H1 (cell line): ENCODE measurements around the gene GCK. TPM values are rescaled to one million over a fixed set of nuclear protein-coding genes. Genes with fewer than 3 reads are reported as not detected.

Experiments used
- CTCF ChIA-PET: fragments of 300-600 bp; sonication (Branson Sonifier 250); formaldehyde crosslinking; loops from one replicate; lab custom pipeline; 2021; ENCODE audit not compliant: partially characterized antibody; lab: Charles Lee
- POLR2A ChIA-PET: fragments of 300-600 bp; sonication (Branson Sonifier 250); formaldehyde crosslinking; loops from one replicate; lab custom pipeline; 2021; ENCODE audit warnings: inconsistent platforms; ENCODE audit not compliant: partially characterized antibody; lab: Charles Lee
- DNase-seq, 2 experiments: peaks; one replicate each; pipeline versions ENCODE4 v3.0.0 to v3.0.0-alpha.2; 2010 to 2022; ENCODE audit warnings: low spot score in 2 of 2, low read depth in 1 of 2, mixed read lengths in 1 of 2
- FAIRE-seq: peaks from 2 replicates; lab custom pipeline; 2011; peaks lifted over from hg19 to GRCh38; lab: Jason Lieb, UNC
- H2AFZ ChIP-seq: 2 replicates; pipeline ENCODE4 v1.8.1; 2012; ENCODE audit warnings: low read length, inconsistent platforms
- H2AK5ac ChIP-seq: 2 replicates; pipeline ENCODE4 v1.6.1; 2013; ENCODE audit warnings: low read depth, low read length
- H2BK120ac ChIP-seq: replicated peaks from 2 replicates; pipeline ENCODE3; 2013; ENCODE audit warnings: low read depth, low read length, inconsistent platforms
- H2BK12ac ChIP-seq: 2 replicates; pipeline ENCODE4 v1.6.1; 2013; ENCODE audit warnings: low read depth, low read length
- H2BK15ac ChIP-seq: 2 replicates; pipeline ENCODE4 v1.6.1; 2013; ENCODE audit warnings: low read length
- H2BK20ac ChIP-seq: 2 replicates; pipeline ENCODE4 v1.6.1; 2013; ENCODE audit warnings: low read length
- H2BK5ac ChIP-seq: 2 replicates; pipeline ENCODE4 v1.6.1; 2013; ENCODE audit warnings: low read depth, low read length
- H3K14ac ChIP-seq: 2 replicates; pipeline ENCODE4 v1.6.1; 2013; ENCODE audit warnings: inconsistent platforms; ENCODE audit not compliant: insufficient read length
- H3K18ac ChIP-seq: 2 replicates; pipeline ENCODE4 v1.6.1; 2013; ENCODE audit warnings: low read length; ENCODE audit errors: extremely low read depth
- H3K23ac ChIP-seq: 2 replicates; pipeline ENCODE4 v1.6.1; 2013; ENCODE audit warnings: inconsistent platforms; ENCODE audit not compliant: insufficient read length
- H3K23me2 ChIP-seq: 2 replicates; pipeline ENCODE4 v1.6.1; 2013; ENCODE audit warnings: low read depth, low read length
- H3K27ac ChIP-seq: 2 replicates; pipeline ENCODE4 v1.6.1; 2011; ENCODE audit warnings: low read depth, low read length, inconsistent platforms
- H3K27me3 ChIP-seq, 4 experiments: replicated peaks in 1 of 4; 1 replicate in 1 of 4; 2 replicates in 3 of 4; pipeline versions ENCODE4 v1.6.1 to v1.8.1; 2011 to 2013; ENCODE audit warnings: low read length in 3 of 4, mild to moderate bottlenecking in 3 of 4, inconsistent platforms in 2 of 4, mixed read lengths in 2 of 4, moderate library complexity in 1 of 4; ENCODE audit not compliant: control insufficient read depth in 3 of 4, insufficient read depth in 3 of 4; ENCODE audit errors: extremely low read depth in 1 of 4
- H3K36me3 ChIP-seq, 4 experiments: 2 replicates each; pipeline versions ENCODE4 v1.6.1 to v1.8.1; 2011 to 2013; ENCODE audit warnings: mild to moderate bottlenecking in 4 of 4, low read length in 3 of 4, moderate library complexity in 2 of 4, control low read depth in 1 of 4, inconsistent platforms in 1 of 4; ENCODE audit not compliant: insufficient read depth in 4 of 4, control insufficient read depth in 2 of 4
- H3K4ac ChIP-seq: replicated peaks from 2 replicates; pipeline ENCODE3; 2013; ENCODE audit warnings: low read length, low read depth, mixed read lengths, inconsistent platforms; ENCODE audit not compliant: insufficient read length
- H3K4me1 ChIP-seq, 4 experiments: replicated peaks in 1 of 4; 1 replicate in 1 of 4; 2 replicates in 3 of 4; pipeline versions ENCODE4 v1.6.1 to v1.8.1; 2011 to 2013; ENCODE audit warnings: low read length in 3 of 4, inconsistent platforms in 2 of 4, mixed read lengths in 1 of 4; ENCODE audit not compliant: insufficient read depth in 4 of 4, control insufficient read depth in 3 of 4
- H3K4me2 ChIP-seq, 2 experiments: 2 replicates each; pipeline versions ENCODE4 v1.6.1 to v1.8.1; 2011 to 2013; ENCODE audit warnings: low read depth in 2 of 2, low read length in 2 of 2, control low read depth in 1 of 2, inconsistent platforms in 1 of 2, mild to moderate bottlenecking in 1 of 2; ENCODE audit not compliant: insufficient read depth in 1 of 2
- H3K4me3 ChIP-seq, 4 experiments: fragments of 200-600, 300-600 bp in 1 of 4; sonication (generic), shearing (Covaris generic), sonication (Bioruptor Twin) in 1 of 4; 2 replicates each; pipeline versions ENCODE4 v1.5.1 to v1.8.1; 2011 to 2016; ENCODE audit warnings: low read length in 4 of 4, low read depth in 3 of 4, control low read depth in 2 of 4, inconsistent platforms in 2 of 4, mild to moderate bottlenecking in 2 of 4, mixed read lengths in 1 of 4, moderate library complexity in 1 of 4; ENCODE audit not compliant: insufficient read depth in 2 of 4; ENCODE audit errors: extremely low read depth in 1 of 4
- H3K56ac ChIP-seq: replicated peaks from 2 replicates; pipeline ENCODE3; 2013; ENCODE audit warnings: low read depth, mild to moderate bottlenecking, mixed read lengths, low read length, inconsistent platforms; ENCODE audit not compliant: insufficient read length
- H3K79me1 ChIP-seq: 2 replicates; pipeline ENCODE4 v1.6.1; 2013; ENCODE audit warnings: low read depth, low read length, control low read depth
- H3K79me2 ChIP-seq, 2 experiments: 2 replicates each; pipeline versions ENCODE4 v1.6.1 to v1.8.1; 2012 to 2013; ENCODE audit warnings: low read length in 2 of 2, mild to moderate bottlenecking in 2 of 2, inconsistent platforms in 1 of 2; ENCODE audit not compliant: insufficient read depth in 2 of 2, control insufficient read depth in 1 of 2
- H3K9ac ChIP-seq, 4 experiments: replicated peaks in 1 of 4; 1 replicate in 1 of 4; 2 replicates in 3 of 4; pipeline versions ENCODE4 v1.6.1 to v1.8.1; 2011 to 2013; ENCODE audit warnings: low read depth in 3 of 4, low read length in 3 of 4, control low read depth in 2 of 4, mild to moderate bottlenecking in 2 of 4, moderate library complexity in 2 of 4, inconsistent platforms in 1 of 4; ENCODE audit errors: extremely low read depth in 1 of 4
- H3K9me3 ChIP-seq, 2 experiments: 2 replicates each; pipeline versions ENCODE4 v1.6.1 to v1.8.1; 2012 to 2013; ENCODE audit warnings: mild to moderate bottlenecking in 2 of 2, moderate library complexity in 2 of 2, control low read depth in 1 of 2, inconsistent platforms in 1 of 2, low read depth in 1 of 2, low read length in 1 of 2, mixed read lengths in 1 of 2; ENCODE audit not compliant: insufficient read depth in 2 of 2
- H4K20me1 ChIP-seq, 2 experiments: replicated peaks in 1 of 2; 2 replicates each; pipeline versions ENCODE3 to v1.8.1; 2011 to 2013; ENCODE audit warnings: inconsistent platforms in 2 of 2, low read length in 2 of 2, mild to moderate bottlenecking in 1 of 2; ENCODE audit not compliant: insufficient read depth in 2 of 2, control insufficient read depth in 1 of 2
- H4K5ac ChIP-seq: 2 replicates; pipeline ENCODE4 v1.6.1; 2013; ENCODE audit warnings: low read length, low read depth, mixed read lengths, inconsistent platforms; ENCODE audit not compliant: insufficient read length
- H4K8ac ChIP-seq: 2 replicates; pipeline ENCODE4 v1.8.0; 2013; ENCODE audit warnings: mild to moderate bottlenecking, moderate library complexity, low read length, inconsistent platforms; ENCODE audit not compliant: insufficient read depth; ENCODE audit errors: extremely low read depth
- H4K91ac ChIP-seq: replicated peaks from 2 replicates; pipeline ENCODE3; 2013; ENCODE audit warnings: low read length, mixed read lengths, inconsistent platforms; ENCODE audit not compliant: insufficient read length
- BACH1 ChIP-seq: IDR thresholded peaks from 2 replicates; pipeline ENCODE4 v1.6.1; 2012; ENCODE audit warnings: low read length, improper control_type of control experiment
- RBBP5 ChIP-seq: IDR thresholded peaks from 2 replicates; pipeline ENCODE4 v1.7.1; 2012; ENCODE audit warnings: low read depth, mild to moderate bottlenecking, inconsistent platforms, low read length, moderate library complexity, borderline replicate concordance
- WGBS, 2 experiments: shearing (Covaris generic) in 1 of 2; methylation state at CpG; one replicate each; pipeline versions ENCODE4 v1.1.6 to v1.1.7; 2013 to 2015; ENCODE audit warnings: low lambda C conversion rate in 2 of 2, mixed read lengths in 2 of 2, inconsistent platforms in 1 of 2, low coverage in 1 of 2, missing lambda C conversion rate in 1 of 2; ENCODE audit not compliant: insufficient replicate concordance in 2 of 2, insufficient coverage in 1 of 2, insufficient read length in 1 of 2; ENCODE audit errors: extremely low coverage in 1 of 2, missing lambda C conversion rate in 1 of 2; 5-methylcytosine and 5-hydroxymethylcytosine counted together
- polyA plus RNA-seq, 7 experiments: library from polyadenylated mRNA; depleted of rRNA in 3 of 7; stranded (reverse) in 5 of 7; unstranded in 2 of 7; fragments of >200 nt in 5 of 7; fragments of 200-250 nt in 2 of 7; gene quantifications; 1 replicate in 5 of 7; 2 replicates in 1 of 7; 4 replicates in 1 of 7; pipeline versions ENCODE4 v1.2.1 to v1.2.3, GENCODE V29; 2011 to 2013; ENCODE audit warnings: missing spikeins in 2 of 7, mixed read lengths in 2 of 7
- total RNA-seq: library from RNA; stranded (reverse); fragmentation: NEBNext Ultra II Directional; extraction: Animal tissue kit (Norgen Biotek cat#: 25700); gene quantifications from 2 replicates; pipeline ENCODE4 v1.2.1, GENCODE V29; 2021

Gene GCK
- total and polyA plus RNA-seq, 2 of the 8 experiments (the other 6 are each of a cell fraction or from before 2014, with no cell fraction given): 2.4 to 4.9 TPM

DNA sequence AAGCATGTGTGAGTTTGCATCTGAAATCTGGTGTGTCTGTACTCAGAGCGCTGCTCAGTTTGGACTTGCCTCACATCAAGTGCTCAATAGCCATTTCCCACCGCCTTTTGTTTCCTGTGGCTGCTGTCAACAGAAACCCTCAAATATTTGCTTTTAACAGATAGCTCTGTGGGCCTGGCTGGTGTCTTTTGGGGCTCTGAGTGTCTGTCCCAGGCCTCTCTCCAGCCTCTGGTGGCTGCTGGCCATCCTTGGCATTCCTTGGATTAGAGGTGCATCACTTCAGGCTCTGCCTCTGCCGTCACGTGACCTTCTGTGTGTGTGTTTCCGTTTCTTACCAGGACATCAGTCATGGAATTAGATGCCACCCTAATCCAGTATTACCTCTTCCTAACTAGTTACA is 20.9 kb upstream of the GCK start:
- Histone ChIP-seq H3K14ac (no peak overlapping the region), H2BK12ac (no peak overlapping the region), H4K5ac (no peak overlapping the region), H3K4me2 (no peak overlapping the region), H2AFZ (no peak overlapping the region), H3K9ac (no peak overlapping the region), H3K56ac (no peak overlapping the region), H3K36me3 (peaks cover 22 to 61% (median 45%) of the 10 kb centered on the region in 4 experiments), H2AK5ac (no peak overlapping the region), H3K79me1 (no peaks in the 10 kb centered on the region), H2BK20ac (no peak overlapping the region), H4K91ac (no peak overlapping the region), H3K4me3 (no peak overlapping the region), H3K4ac (no peak overlapping the region), H3K27me3 (no peaks in the 10 kb centered on the region), H3K18ac (no peak overlapping the region), H2BK5ac (no peak overlapping the region), H3K4me1 (peaks cover 0 to 11% (median 5%) of the 10 kb centered on the region in 4 experiments; a peak in 5 of 7 replicates), H3K9me3 (no peaks in the 10 kb centered on the region), H3K79me2 (no peaks in the 10 kb centered on the region), H4K20me1 (peaks cover 3 to 10% of the 10 kb centered on the region in 2 experiments), H3K23ac (no peak overlapping the region), H3K27ac (no peak overlapping the region), H2BK15ac (no peak overlapping the region), H4K8ac (no peak overlapping the region), H2BK120ac (no peak overlapping the region), H3K23me2 (no peaks in the 10 kb centered on the region)
- 95% methylated on average over 5 of the region's 5 CpGs; no CpG with 5 or more reads in 1 of the 2 experiments for WGBS, 2 experiments
- no peak for TF ChIP-seq BACH1
- no peak for TF ChIP-seq RBBP5
- FAIRE-seq (no peak), DNase-seq (no peak)
- CTCF ChIA-PET: interaction anchor here (0.9 to 5.2 kb wide), 5 partner anchors 9 to 79 kb away, joined by 3 to 16 read pairs (median 4); partner anchors contain the start of gene YKT6
- POLR2A ChIA-PET: no interaction called here
